H1 (cell line): ENCODE results near the gene CAP2. TPM values are rescaled to one million over a fixed set of nuclear protein-coding genes. Genes with fewer than 3 reads are reported as not detected.

ENCODE experiments used
- CTCF ChIA-PET: fragments of 300-600 bp; sonication (Branson Sonifier 250); formaldehyde crosslinking; loops from one replicate; lab custom pipeline; 2021; ENCODE audit not compliant: partially characterized antibody; lab: Charles Lee
- POLR2A ChIA-PET: fragments of 300-600 bp; sonication (Branson Sonifier 250); formaldehyde crosslinking; loops from one replicate; lab custom pipeline; 2021; ENCODE audit warnings: inconsistent platforms; ENCODE audit not compliant: partially characterized antibody; lab: Charles Lee
- DNase-seq, 2 experiments: peaks; one replicate each; pipeline versions ENCODE4 v3.0.0 to v3.0.0-alpha.2; 2010 to 2022; ENCODE audit warnings: low spot score in 2 of 2, low read depth in 1 of 2, mixed read lengths in 1 of 2
- FAIRE-seq: peaks from 2 replicates; lab custom pipeline; 2011; peaks lifted over from hg19 to GRCh38; lab: Jason Lieb, UNC
- H2AFZ ChIP-seq: 2 replicates; pipeline ENCODE4 v1.8.1; 2012; ENCODE audit warnings: low read length, inconsistent platforms
- H2AK5ac ChIP-seq: 2 replicates; pipeline ENCODE4 v1.6.1; 2013; ENCODE audit warnings: low read depth, low read length
- H2BK120ac ChIP-seq: replicated peaks from 2 replicates; pipeline ENCODE3; 2013; ENCODE audit warnings: low read depth, low read length, inconsistent platforms
- H2BK12ac ChIP-seq: 2 replicates; pipeline ENCODE4 v1.6.1; 2013; ENCODE audit warnings: low read depth, low read length
- H2BK15ac ChIP-seq: 2 replicates; pipeline ENCODE4 v1.6.1; 2013; ENCODE audit warnings: low read length
- H2BK20ac ChIP-seq: 2 replicates; pipeline ENCODE4 v1.6.1; 2013; ENCODE audit warnings: low read length
- H2BK5ac ChIP-seq: 2 replicates; pipeline ENCODE4 v1.6.1; 2013; ENCODE audit warnings: low read depth, low read length
- H3K14ac ChIP-seq: 2 replicates; pipeline ENCODE4 v1.6.1; 2013; ENCODE audit warnings: inconsistent platforms; ENCODE audit not compliant: insufficient read length
- H3K18ac ChIP-seq: 2 replicates; pipeline ENCODE4 v1.6.1; 2013; ENCODE audit warnings: low read length; ENCODE audit errors: extremely low read depth
- H3K23ac ChIP-seq: 2 replicates; pipeline ENCODE4 v1.6.1; 2013; ENCODE audit warnings: inconsistent platforms; ENCODE audit not compliant: insufficient read length
- H3K23me2 ChIP-seq: 2 replicates; pipeline ENCODE4 v1.6.1; 2013; ENCODE audit warnings: low read depth, low read length
- H3K27ac ChIP-seq: 2 replicates; pipeline ENCODE4 v1.6.1; 2011; ENCODE audit warnings: low read depth, low read length, inconsistent platforms
- H3K27me3 ChIP-seq, 4 experiments: replicated peaks in 1 of 4; 1 replicate in 1 of 4; 2 replicates in 3 of 4; pipeline versions ENCODE4 v1.6.1 to v1.8.1; 2011 to 2013; ENCODE audit warnings: low read length in 3 of 4, mild to moderate bottlenecking in 3 of 4, inconsistent platforms in 2 of 4, mixed read lengths in 2 of 4, moderate library complexity in 1 of 4; ENCODE audit not compliant: control insufficient read depth in 3 of 4, insufficient read depth in 3 of 4; ENCODE audit errors: extremely low read depth in 1 of 4
- H3K36me3 ChIP-seq, 4 experiments: 2 replicates each; pipeline versions ENCODE4 v1.6.1 to v1.8.1; 2011 to 2013; ENCODE audit warnings: mild to moderate bottlenecking in 4 of 4, low read length in 3 of 4, moderate library complexity in 2 of 4, control low read depth in 1 of 4, inconsistent platforms in 1 of 4; ENCODE audit not compliant: insufficient read depth in 4 of 4, control insufficient read depth in 2 of 4
- H3K4ac ChIP-seq: replicated peaks from 2 replicates; pipeline ENCODE3; 2013; ENCODE audit warnings: low read length, low read depth, mixed read lengths, inconsistent platforms; ENCODE audit not compliant: insufficient read length
- H3K4me1 ChIP-seq, 4 experiments: replicated peaks in 1 of 4; 1 replicate in 1 of 4; 2 replicates in 3 of 4; pipeline versions ENCODE4 v1.6.1 to v1.8.1; 2011 to 2013; ENCODE audit warnings: low read length in 3 of 4, inconsistent platforms in 2 of 4, mixed read lengths in 1 of 4; ENCODE audit not compliant: insufficient read depth in 4 of 4, control insufficient read depth in 3 of 4
- H3K4me2 ChIP-seq, 2 experiments: 2 replicates each; pipeline versions ENCODE4 v1.6.1 to v1.8.1; 2011 to 2013; ENCODE audit warnings: low read depth in 2 of 2, low read length in 2 of 2, control low read depth in 1 of 2, inconsistent platforms in 1 of 2, mild to moderate bottlenecking in 1 of 2; ENCODE audit not compliant: insufficient read depth in 1 of 2
- H3K4me3 ChIP-seq, 4 experiments: fragments of 200-600, 300-600 bp in 1 of 4; sonication (generic), shearing (Covaris generic), sonication (Bioruptor Twin) in 1 of 4; 2 replicates each; pipeline versions ENCODE4 v1.5.1 to v1.8.1; 2011 to 2016; ENCODE audit warnings: low read length in 4 of 4, low read depth in 3 of 4, control low read depth in 2 of 4, inconsistent platforms in 2 of 4, mild to moderate bottlenecking in 2 of 4, mixed read lengths in 1 of 4, moderate library complexity in 1 of 4; ENCODE audit not compliant: insufficient read depth in 2 of 4; ENCODE audit errors: extremely low read depth in 1 of 4
- H3K56ac ChIP-seq: replicated peaks from 2 replicates; pipeline ENCODE3; 2013; ENCODE audit warnings: low read depth, mild to moderate bottlenecking, mixed read lengths, low read length, inconsistent platforms; ENCODE audit not compliant: insufficient read length
- H3K79me1 ChIP-seq: 2 replicates; pipeline ENCODE4 v1.6.1; 2013; ENCODE audit warnings: low read depth, low read length, control low read depth
- H3K79me2 ChIP-seq, 2 experiments: 2 replicates each; pipeline versions ENCODE4 v1.6.1 to v1.8.1; 2012 to 2013; ENCODE audit warnings: low read length in 2 of 2, mild to moderate bottlenecking in 2 of 2, inconsistent platforms in 1 of 2; ENCODE audit not compliant: insufficient read depth in 2 of 2, control insufficient read depth in 1 of 2
- H3K9ac ChIP-seq, 4 experiments: replicated peaks in 1 of 4; 1 replicate in 1 of 4; 2 replicates in 3 of 4; pipeline versions ENCODE4 v1.6.1 to v1.8.1; 2011 to 2013; ENCODE audit warnings: low read depth in 3 of 4, low read length in 3 of 4, control low read depth in 2 of 4, mild to moderate bottlenecking in 2 of 4, moderate library complexity in 2 of 4, inconsistent platforms in 1 of 4; ENCODE audit errors: extremely low read depth in 1 of 4
- H3K9me3 ChIP-seq, 2 experiments: 2 replicates each; pipeline versions ENCODE4 v1.6.1 to v1.8.1; 2012 to 2013; ENCODE audit warnings: mild to moderate bottlenecking in 2 of 2, moderate library complexity in 2 of 2, control low read depth in 1 of 2, inconsistent platforms in 1 of 2, low read depth in 1 of 2, low read length in 1 of 2, mixed read lengths in 1 of 2; ENCODE audit not compliant: insufficient read depth in 2 of 2
- H4K20me1 ChIP-seq, 2 experiments: replicated peaks in 1 of 2; 2 replicates each; pipeline versions ENCODE3 to v1.8.1; 2011 to 2013; ENCODE audit warnings: inconsistent platforms in 2 of 2, low read length in 2 of 2, mild to moderate bottlenecking in 1 of 2; ENCODE audit not compliant: insufficient read depth in 2 of 2, control insufficient read depth in 1 of 2
- H4K5ac ChIP-seq: 2 replicates; pipeline ENCODE4 v1.6.1; 2013; ENCODE audit warnings: low read length, low read depth, mixed read lengths, inconsistent platforms; ENCODE audit not compliant: insufficient read length
- H4K8ac ChIP-seq: 2 replicates; pipeline ENCODE4 v1.8.0; 2013; ENCODE audit warnings: mild to moderate bottlenecking, moderate library complexity, low read length, inconsistent platforms; ENCODE audit not compliant: insufficient read depth; ENCODE audit errors: extremely low read depth
- H4K91ac ChIP-seq: replicated peaks from 2 replicates; pipeline ENCODE3; 2013; ENCODE audit warnings: low read length, mixed read lengths, inconsistent platforms; ENCODE audit not compliant: insufficient read length
- BCL11A ChIP-seq, 2 experiments: IDR thresholded peaks; one replicate each; pipeline ENCODE4 v1.6.1; 2011; ENCODE audit warnings: low read depth in 2 of 2, low read length in 2 of 2, mild to moderate bottlenecking in 2 of 2
- HDAC6 ChIP-seq: IDR thresholded peaks from one replicate; pipeline ENCODE4 v1.7.1; 2012; ENCODE audit warnings: low read depth, mild to moderate bottlenecking, inconsistent platforms, low read length, moderate library complexity
- JUND ChIP-seq: IDR thresholded peaks from 2 replicates; pipeline ENCODE4 v1.6.1; 2011; ENCODE audit warnings: mild to moderate bottlenecking, improper control_type of control experiment, low read length
- KDM4A ChIP-seq: IDR thresholded peaks from one replicate; pipeline ENCODE4 v1.7.1; 2012; ENCODE audit warnings: low read depth, mild to moderate bottlenecking, moderate library complexity, low read length, inconsistent platforms; ENCODE audit not compliant: severe bottlenecking
- WGBS, 2 experiments: shearing (Covaris generic) in 1 of 2; methylation state at CpG; one replicate each; pipeline versions ENCODE4 v1.1.6 to v1.1.7; 2013 to 2015; ENCODE audit warnings: low lambda C conversion rate in 2 of 2, mixed read lengths in 2 of 2, inconsistent platforms in 1 of 2, low coverage in 1 of 2, missing lambda C conversion rate in 1 of 2; ENCODE audit not compliant: insufficient replicate concordance in 2 of 2, insufficient coverage in 1 of 2, insufficient read length in 1 of 2; ENCODE audit errors: extremely low coverage in 1 of 2, missing lambda C conversion rate in 1 of 2; 5-methylcytosine and 5-hydroxymethylcytosine counted together
- polyA plus RNA-seq, 7 experiments: library from polyadenylated mRNA; depleted of rRNA in 3 of 7; stranded (reverse) in 5 of 7; unstranded in 2 of 7; fragments of >200 nt in 5 of 7; fragments of 200-250 nt in 2 of 7; gene quantifications; 1 replicate in 5 of 7; 2 replicates in 1 of 7; 4 replicates in 1 of 7; pipeline versions ENCODE4 v1.2.1 to v1.2.3, GENCODE V29; 2011 to 2013; ENCODE audit warnings: missing spikeins in 2 of 7, mixed read lengths in 2 of 7
- total RNA-seq: library from RNA; stranded (reverse); fragmentation: NEBNext Ultra II Directional; extraction: Animal tissue kit (Norgen Biotek cat#: 25700); gene quantifications from 2 replicates; pipeline ENCODE4 v1.2.1, GENCODE V29; 2021

Gene CAP2
- total and polyA plus RNA-seq, 2 of the 8 experiments (the other 6 are each of a cell fraction or from before 2014, with no cell fraction given): 7.2 to 10.0 TPM

GRCh38 chr6:17458966-17459365, 65.6 kb downstream of the CAP2 start:
- Histone ChIP-seq H3K4me2 (no peak overlapping the region), H2BK20ac (no peak overlapping the region), H2BK15ac (no peak overlapping the region), H2BK120ac (no peak overlapping the region), H4K20me1 (no peaks in the 10 kb centered on the region), H3K4ac (no peak overlapping the region), H3K56ac (no peak overlapping the region), H2AK5ac (no peak overlapping the region), H3K18ac (no peak overlapping the region), H3K9ac (no peak overlapping the region), H4K91ac (no peak overlapping the region), H3K4me1 (peaks cover 0 to 5% (median 1%) of the 10 kb centered on the region in 4 experiments; a peak in 1 of 7 replicates), H2BK12ac (no peak overlapping the region), H3K27ac (no peak overlapping the region), H3K36me3 (no peaks in the 10 kb centered on the region; a peak in 3 of 8 replicates), H3K79me1 (no peaks in the 10 kb centered on the region), H4K8ac (no peak overlapping the region), H2AFZ (no peak overlapping the region), H3K23ac (no peak overlapping the region), H2BK5ac (no peak overlapping the region), H3K23me2 (no peaks in the 10 kb centered on the region), H3K27me3 (no peaks in the 10 kb centered on the region), H3K4me3 (no peak overlapping the region), H4K5ac (no peak overlapping the region), H3K79me2 (no peaks in the 10 kb centered on the region), H3K9me3 (no peaks in the 10 kb centered on the region), H3K14ac (no peak overlapping the region)
- DNase-seq (no peak), FAIRE-seq (no peak)
- POLR2A ChIA-PET: no interaction called here
- WGBS, 2 experiments: 95% methylated on average over 4 of the region's 4 CpGs; no CpG with 5 or more reads in 1 of the 2 experiments
- CTCF ChIA-PET: no interaction called here
- TF ChIP-seq KDM4A (no peak), JUND (no peak), BCL11A (IDR thresholded peaks at IDR 0.05; ENCODE audit: low read depth in 2 of 2, low read length in 2 of 2) (no peak), HDAC6 (no peak)
